SKM-1 (cell line): ENCODE measurements around the gene BID.

Source experiments
- DNase-seq: peaks from one replicate; lab custom pipeline; 2025; ENCODE audit not compliant: unreplicated experiment; lab: John Stamatoyannopoulos, UW

Gene BID

GRCh38 chr22:17739196-17739975 is 34.9 kb downstream of the BID start:
- DNase-seq, result no peak

GRCh38 chr22:17738386-17739128 is 35.7 kb downstream of the BID start:
- DNase-seq, result no peak

- no peak for DNase-seq
Observed at GRCh38 chr22:17734187-17734586, 40.1 kb downstream of the BID start.

- no peak for DNase-seq
Observed at GRCh38 chr22:17733466-17733865, 40.8 kb downstream of the BID start.

GRCh38 chr22:17732251-17732854 is 41.9 kb downstream of the BID start:
- no peak for DNase-seq

- DNase-seq, result no peak
Observed at GRCh38 chr22:17729561-17729960, 44.7 kb downstream of the BID start.

GRCh38 chr22:17728786-17729185 is 45.5 kb downstream of the BID start:
- DNase-seq, result no peak

- peak; percentile 60 for DNase-seq
Observed at GRCh38 chr22:17726928-17727897, 47.1 kb downstream of the BID start.

- DNase-seq, result no peak
Observed at GRCh38 chr22:17726006-17726927, 48.0 kb downstream of the BID start.

- no peak for DNase-seq
Observed at GRCh38 chr22:17725500-17725796, 48.8 kb downstream of the BID start.

- no peak for DNase-seq
Observed at GRCh38 chr22:17724678-17725499, 49.4 kb downstream of the BID start.

- no peak for DNase-seq
Observed at GRCh38 chr22:17724241-17724640, 50.0 kb downstream of the BID start.

GRCh38 chr22:17719911-17720310 is 54.4 kb downstream of the BID start:
- DNase-seq, result no peak

GRCh38 chr22:17717708-17718107 is 56.6 kb downstream of the BID start:
- DNase-seq, result no peak

- no peak for DNase-seq
Observed at GRCh38 chr22:17716529-17716928, 57.7 kb downstream of the BID start.

- DNase-seq, result no peak
Observed at GRCh38 chr22:17712441-17712840, 61.8 kb downstream of the BID start.

- no peak for DNase-seq
Observed at GRCh38 chr22:17710023-17710422, 64.2 kb downstream of the BID start.

GRCh38 chr22:17707526-17707925 is 66.7 kb downstream of the BID start:
- DNase-seq, result no peak

- no peak for DNase-seq
Observed at GRCh38 chr22:17706947-17707346, 67.3 kb downstream of the BID start.
